GM23338 (cell line): ENCODE data around the gene MEI1. TPM values are rescaled to one million over a fixed set of nuclear protein-coding genes. Genes with fewer than 3 reads are reported as not detected.
A peak's percentile ranks its signal among the peaks of the same experiment; 100 is the strongest.

Experiments
- ATAC-seq: fragments of 200-7000 bp; cut with Tn5 transposase; 3 replicates; pipeline ENCODE4 v1.9.1; 2020
- DNase-seq: peaks from one replicate; pipeline ENCODE4 v3.0.0-alpha.2; 2015; ENCODE audit warnings: low spot score
- H2AFZ ChIP-seq: fragments of 200-600 bp; sonication (generic); 2 replicates; pipeline ENCODE4 v1.8.0; 2016; ENCODE audit warnings: antibody characterized with exemption, mild to moderate bottlenecking, moderate library complexity
- H3F3A ChIP-seq: fragments of 200-600 bp; sonication (generic); replicated peaks from 2 replicates; pipeline ENCODE4 v1.8.0; 2017; ENCODE audit warnings: antibody characterized with exemption, mixed run types, low read depth
- H3K27ac ChIP-seq: fragments of 200-600 bp; sonication (generic); 2 replicates; pipeline ENCODE4 v1.6.1; 2016; ENCODE audit warnings: low read depth
- H3K27me3 ChIP-seq: fragments of 200-600 bp; sonication (generic); 2 replicates; pipeline ENCODE4 v1.8.0; 2016; ENCODE audit warnings: mild to moderate bottlenecking, mixed run types, moderate library complexity; ENCODE audit not compliant: insufficient read depth
- H3K36me3 ChIP-seq: fragments of 200-600 bp; sonication (generic); 2 replicates; pipeline ENCODE4 v1.8.0; 2016; ENCODE audit warnings: mild to moderate bottlenecking; ENCODE audit not compliant: insufficient read depth
- H3K4me1 ChIP-seq: fragments of 200-600 bp; sonication (generic); 2 replicates; pipeline ENCODE4 v1.8.0; 2016; ENCODE audit warnings: mild to moderate bottlenecking, moderate library complexity; ENCODE audit not compliant: insufficient read depth
- H3K4me2 ChIP-seq: fragments of 200-600 bp; sonication (generic); 2 replicates; pipeline ENCODE4 v1.7.1; 2017; ENCODE audit warnings: mixed run types
- H3K4me3 ChIP-seq: fragments of 200-600 bp; sonication (generic); 2 replicates; pipeline ENCODE4 v1.6.1; 2016; ENCODE audit warnings: mixed run types
- H3K79me2 ChIP-seq: fragments of 200-600 bp; sonication (generic); replicated peaks from 2 replicates; pipeline ENCODE4 v1.8.0; 2017; ENCODE audit warnings: mild to moderate bottlenecking; ENCODE audit not compliant: insufficient read depth
- H3K9me2 ChIP-seq: fragments of 200-600 bp; sonication (generic); 2 replicates; pipeline ENCODE4 v1.8.0; 2017; ENCODE audit not compliant: insufficient read depth
- H4K20me1 ChIP-seq: fragments of 200-600 bp; sonication (generic); replicated peaks from 2 replicates; pipeline ENCODE4 v1.8.0; 2017; ENCODE audit warnings: mild to moderate bottlenecking; ENCODE audit not compliant: insufficient read depth
- H3K27ac Mint-ChIP-seq: 2 replicates; pipeline ENCODE4 v1.8.0; 2020; ENCODE audit warnings: inconsistent platforms, mild to moderate bottlenecking, moderate library complexity, mixed read lengths
- H3K27me3 Mint-ChIP-seq: 3 replicates; pipeline ENCODE4 v1.8.0; 2022; ENCODE audit warnings: low read depth, mild to moderate bottlenecking, moderate library complexity, mixed read lengths, inconsistent platforms; ENCODE audit not compliant: insufficient read depth, poor library complexity
- H3K36me3 Mint-ChIP-seq: 3 replicates; pipeline ENCODE4 v1.8.0; 2021; ENCODE audit warnings: low read depth, mild to moderate bottlenecking, inconsistent platforms, moderate library complexity, mixed read lengths
- H3K4me1 Mint-ChIP-seq: 3 replicates; pipeline ENCODE4 v1.8.0; 2020; ENCODE audit warnings: mild to moderate bottlenecking, inconsistent platforms, mixed read lengths
- H3K4me3 Mint-ChIP-seq: 3 replicates; pipeline ENCODE4 v1.8.0; 2021; ENCODE audit warnings: moderate library complexity, mild to moderate bottlenecking, inconsistent platforms, mixed read lengths
- H3K9me3 Mint-ChIP-seq: 3 replicates; pipeline ENCODE4 v1.8.0; 2020; ENCODE audit warnings: moderate library complexity, mild to moderate bottlenecking, inconsistent platforms, mixed read lengths
- CREB1 ChIP-seq: fragments of 250-450 bp; sonication (Bioruptor Pico); IDR thresholded peaks from 2 replicates; pipeline ENCODE4 v1.5.0; 2020; ENCODE audit warnings: low read depth, mild to moderate bottlenecking, moderate library complexity
- EZH2 ChIP-seq: fragments of 200-600 bp; sonication (generic); IDR thresholded peaks from one replicate; pipeline ENCODE4 v1.8.0; 2017; ENCODE audit warnings: antibody characterized with exemption, mild to moderate bottlenecking, low read depth; ENCODE audit not compliant: unreplicated experiment
- EZH2phosphoT487 ChIP-seq: fragments of 200-600 bp; sonication (generic); IDR thresholded peaks from one replicate; pipeline ENCODE4 v1.8.1; 2018; ENCODE audit warnings: antibody characterized with exemption; ENCODE audit not compliant: unreplicated experiment
- JUNB ChIP-seq: IDR thresholded peaks from one replicate; pipeline ENCODE4 v1.6.1; 2016; ENCODE audit warnings: antibody characterized with exemption; ENCODE audit not compliant: unreplicated experiment
- NANOG ChIP-seq: IDR thresholded peaks from 2 replicates; pipeline ENCODE4 v1.6.1; 2016; ENCODE audit warnings: antibody characterized with exemption, borderline replicate concordance
- POLR2AphosphoS5 ChIP-seq: IDR thresholded peaks from 2 replicates; pipeline ENCODE4 v1.6.1; 2016; ENCODE audit warnings: antibody characterized with exemption, low read depth
- STAT1 ChIP-seq: IDR thresholded peaks from one replicate; pipeline ENCODE4 v1.6.1; 2016; ENCODE audit warnings: antibody characterized with exemption; ENCODE audit not compliant: unreplicated experiment
- ZNF114 ChIP-seq: fragments of 250-450 bp; sonication (Bioruptor Pico); IDR thresholded peaks from 2 replicates; pipeline ENCODE4 v1.5.0; 2020; ENCODE audit warnings: mild to moderate bottlenecking, moderate library complexity
- ZNF331 ChIP-seq: fragments of 250-450 bp; sonication (Bioruptor Pico); IDR thresholded peaks from 2 replicates; pipeline ENCODE4 v1.5.0; 2020; ENCODE audit warnings: low read depth, mild to moderate bottlenecking, moderate library complexity
- polyA plus RNA-seq: library from polyadenylated mRNA; unstranded; fragments of >200 nt; fragmentation: Nextera tagmentation; extraction: Ambion mirVana; gene quantifications from 2 replicates; pipeline ENCODE4 v1.2.1, GENCODE V29; 2016
- total RNA-seq: library from RNA; depleted of rRNA; stranded (reverse); fragments of >200 nt; shearing (Covaris generic); gene quantifications from 2 replicates; pipeline ENCODE4 v1.2.3, GENCODE V29; 2014
- TF ChIP-seq, protein P1 (sequence below), 2 experiments: fragments of 200-600 bp in 1 of 2; sonication (generic) in 1 of 2; conservative IDR thresholded peaks; 2 replicates each; pipeline versions ENCODE4 v1.5.1 to v1.6.1; 2016 to 2017; ENCODE audit warnings: antibody characterized with exemption in 2 of 2, low read depth in 2 of 2, mild to moderate bottlenecking in 2 of 2, moderate library complexity in 1 of 2
- TF ChIP-seq, protein P2 (sequence below): IDR thresholded peaks from 2 replicates; pipeline ENCODE4 v1.6.1; 2016; ENCODE audit warnings: antibody characterized with exemption
- TF ChIP-seq, protein P3 (sequence below): IDR thresholded peaks from one replicate; pipeline ENCODE4 v1.6.1; 2018; ENCODE audit warnings: antibody characterized with exemption; ENCODE audit not compliant: unreplicated experiment

MEI1 gene
- total and polyA plus RNA-seq, 2 experiments from 2014 or later, result 0.28 to 0.87 TPM

DNA sequence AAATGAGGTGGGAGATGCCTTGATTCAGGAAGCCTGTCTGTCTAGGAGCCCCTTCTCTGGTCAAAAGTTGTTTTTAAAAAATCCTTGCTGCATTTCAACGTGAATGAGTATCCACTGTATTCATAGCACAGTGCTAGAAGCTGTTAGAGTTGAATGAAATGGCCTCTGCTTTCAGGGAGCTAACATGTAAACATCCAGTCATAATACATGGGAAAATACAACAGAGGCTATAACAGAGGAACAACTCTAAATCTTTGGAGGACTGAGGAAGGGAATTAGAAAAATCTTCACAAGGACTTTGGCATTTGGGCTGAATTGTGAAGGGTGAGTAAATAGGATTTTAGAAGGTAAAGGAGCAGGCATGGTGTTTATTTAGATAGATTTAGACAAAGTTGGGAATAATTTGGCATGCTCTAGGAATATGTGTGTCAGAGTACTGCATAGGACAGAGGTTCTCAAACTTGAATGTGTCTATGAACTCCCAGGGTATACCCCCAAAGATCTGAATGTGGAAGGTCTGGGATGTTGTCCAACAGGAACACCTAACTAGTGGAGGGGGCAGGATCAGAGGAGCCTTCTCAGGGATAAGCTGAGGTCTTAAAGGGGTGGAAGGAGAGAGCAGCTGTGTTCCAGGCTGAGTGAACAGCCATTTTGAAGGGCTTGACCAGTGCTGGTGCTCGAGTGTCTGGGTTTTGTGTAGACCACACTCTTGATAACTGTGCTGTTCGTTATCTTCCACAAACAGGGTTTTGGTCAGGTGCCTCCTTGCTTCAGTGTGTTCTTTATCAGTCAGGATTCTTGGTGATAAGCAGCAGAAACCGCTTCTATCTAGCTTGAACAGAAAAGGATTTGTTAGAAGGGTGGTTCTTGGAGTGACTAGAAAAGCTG, 146.3 kb downstream of the MEI1 start (continued):
- TF ChIP-seq, protein P1, sequence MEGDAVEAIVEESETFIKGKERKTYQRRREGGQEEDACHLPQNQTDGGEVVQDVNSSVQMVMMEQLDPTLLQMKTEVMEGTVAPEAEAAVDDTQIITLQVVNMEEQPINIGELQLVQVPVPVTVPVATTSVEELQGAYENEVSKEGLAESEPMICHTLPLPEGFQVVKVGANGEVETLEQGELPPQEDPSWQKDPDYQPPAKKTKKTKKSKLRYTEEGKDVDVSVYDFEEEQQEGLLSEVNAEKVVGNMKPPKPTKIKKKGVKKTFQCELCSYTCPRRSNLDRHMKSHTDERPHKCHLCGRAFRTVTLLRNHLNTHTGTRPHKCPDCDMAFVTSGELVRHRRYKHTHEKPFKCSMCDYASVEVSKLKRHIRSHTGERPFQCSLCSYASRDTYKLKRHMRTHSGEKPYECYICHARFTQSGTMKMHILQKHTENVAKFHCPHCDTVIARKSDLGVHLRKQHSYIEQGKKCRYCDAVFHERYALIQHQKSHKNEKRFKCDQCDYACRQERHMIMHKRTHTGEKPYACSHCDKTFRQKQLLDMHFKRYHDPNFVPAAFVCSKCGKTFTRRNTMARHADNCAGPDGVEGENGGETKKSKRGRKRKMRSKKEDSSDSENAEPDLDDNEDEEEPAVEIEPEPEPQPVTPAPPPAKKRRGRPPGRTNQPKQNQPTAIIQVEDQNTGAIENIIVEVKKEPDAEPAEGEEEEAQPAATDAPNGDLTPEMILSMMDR (conservative IDR thresholded peaks at IDR 0.05; ENCODE audit: low read depth in 2 of 2), result no peak
- no peak for TF ChIP-seq STAT1
- TF ChIP-seq ZNF114 (CRISPR knock-in tag), result no peak

DNA sequence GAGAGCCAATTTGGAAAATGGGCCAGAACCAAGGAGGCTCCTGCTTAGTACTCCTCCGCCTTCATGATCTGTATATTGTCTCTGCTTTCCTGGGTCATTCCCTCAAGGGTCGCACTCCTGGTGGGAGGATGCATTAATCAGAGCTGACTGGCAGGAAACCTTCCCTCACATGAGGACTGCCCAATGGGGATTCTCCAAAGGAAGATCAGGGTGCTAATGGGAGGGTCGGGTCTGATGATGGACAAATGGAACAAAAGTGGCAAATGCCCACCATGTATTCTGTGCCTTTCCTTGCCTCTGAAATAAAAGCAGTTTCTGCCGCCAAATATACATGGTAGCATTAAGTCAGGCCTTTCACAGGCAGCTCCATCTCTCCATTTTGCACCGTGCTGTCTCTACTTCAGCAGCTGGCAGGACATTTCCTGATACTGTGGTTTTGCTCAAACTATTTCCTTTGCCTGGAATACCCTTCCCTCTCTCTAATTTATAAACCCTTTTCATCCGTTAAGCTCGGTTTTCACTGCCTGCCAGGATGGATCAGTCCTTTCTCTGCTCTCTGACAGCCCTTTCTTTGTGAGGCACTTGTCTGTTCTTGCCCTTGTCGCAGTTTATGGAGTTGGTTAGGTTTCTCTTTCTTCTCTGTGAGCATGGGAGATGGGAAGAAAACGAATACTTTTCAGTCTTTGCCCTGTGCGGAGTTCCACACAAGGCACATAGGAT, 147.1 kb downstream of the MEI1 start:
- Mint-ChIP-seq H3K9me3 (no peaks in the 10 kb centered on the region), H3K4me3 (no peak overlapping the region), H3K27ac (peak overlapping the region; percentile 38; the same call in 1 of the 2 replicates), H3K4me1 (peaks cover 39% of the 10 kb centered on the region), H3K27me3 (peaks cover 12% of the 10 kb centered on the region), H3K36me3 (peaks cover 19% of the 10 kb centered on the region; the same call in 2 of the 3 replicates)
- Histone ChIP-seq H3K4me2 (peak overlapping the region; percentile 66), H3K36me3 (peaks cover 8% of the 10 kb centered on the region; the same call in 1 of the 2 replicates), H3K27ac (peak overlapping the region; percentile 77), H3K9me2 (no peaks in the 10 kb centered on the region), H4K20me1 (peaks cover 68% of the 10 kb centered on the region), H3F3A (peaks cover 17% of the 10 kb centered on the region), H2AFZ (no peak overlapping the region), H3K4me3 (0 out of 2 replicates have a peak overlapping the region, but pooled peaks have one; percentile 15), H3K79me2 (peaks cover 100% of the 10 kb centered on the region), H3K4me1 (peaks cover 56% of the 10 kb centered on the region), H3K27me3 (no peaks in the 10 kb centered on the region)
- TF ChIP-seq STAT1, result no peak
- TF ChIP-seq, protein P2, sequence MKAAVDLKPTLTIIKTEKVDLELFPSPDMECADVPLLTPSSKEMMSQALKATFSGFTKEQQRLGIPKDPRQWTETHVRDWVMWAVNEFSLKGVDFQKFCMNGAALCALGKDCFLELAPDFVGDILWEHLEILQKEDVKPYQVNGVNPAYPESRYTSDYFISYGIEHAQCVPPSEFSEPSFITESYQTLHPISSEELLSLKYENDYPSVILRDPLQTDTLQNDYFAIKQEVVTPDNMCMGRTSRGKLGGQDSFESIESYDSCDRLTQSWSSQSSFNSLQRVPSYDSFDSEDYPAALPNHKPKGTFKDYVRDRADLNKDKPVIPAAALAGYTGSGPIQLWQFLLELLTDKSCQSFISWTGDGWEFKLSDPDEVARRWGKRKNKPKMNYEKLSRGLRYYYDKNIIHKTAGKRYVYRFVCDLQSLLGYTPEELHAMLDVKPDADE, result no peak
- TF ChIP-seq, protein P3, sequence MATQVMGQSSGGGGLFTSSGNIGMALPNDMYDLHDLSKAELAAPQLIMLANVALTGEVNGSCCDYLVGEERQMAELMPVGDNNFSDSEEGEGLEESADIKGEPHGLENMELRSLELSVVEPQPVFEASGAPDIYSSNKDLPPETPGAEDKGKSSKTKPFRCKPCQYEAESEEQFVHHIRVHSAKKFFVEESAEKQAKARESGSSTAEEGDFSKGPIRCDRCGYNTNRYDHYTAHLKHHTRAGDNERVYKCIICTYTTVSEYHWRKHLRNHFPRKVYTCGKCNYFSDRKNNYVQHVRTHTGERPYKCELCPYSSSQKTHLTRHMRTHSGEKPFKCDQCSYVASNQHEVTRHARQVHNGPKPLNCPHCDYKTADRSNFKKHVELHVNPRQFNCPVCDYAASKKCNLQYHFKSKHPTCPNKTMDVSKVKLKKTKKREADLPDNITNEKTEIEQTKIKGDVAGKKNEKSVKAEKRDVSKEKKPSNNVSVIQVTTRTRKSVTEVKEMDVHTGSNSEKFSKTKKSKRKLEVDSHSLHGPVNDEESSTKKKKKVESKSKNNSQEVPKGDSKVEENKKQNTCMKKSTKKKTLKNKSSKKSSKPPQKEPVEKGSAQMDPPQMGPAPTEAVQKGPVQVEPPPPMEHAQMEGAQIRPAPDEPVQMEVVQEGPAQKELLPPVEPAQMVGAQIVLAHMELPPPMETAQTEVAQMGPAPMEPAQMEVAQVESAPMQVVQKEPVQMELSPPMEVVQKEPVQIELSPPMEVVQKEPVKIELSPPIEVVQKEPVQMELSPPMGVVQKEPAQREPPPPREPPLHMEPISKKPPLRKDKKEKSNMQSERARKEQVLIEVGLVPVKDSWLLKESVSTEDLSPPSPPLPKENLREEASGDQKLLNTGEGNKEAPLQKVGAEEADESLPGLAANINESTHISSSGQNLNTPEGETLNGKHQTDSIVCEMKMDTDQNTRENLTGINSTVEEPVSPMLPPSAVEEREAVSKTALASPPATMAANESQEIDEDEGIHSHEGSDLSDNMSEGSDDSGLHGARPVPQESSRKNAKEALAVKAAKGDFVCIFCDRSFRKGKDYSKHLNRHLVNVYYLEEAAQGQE, result no peak
- TF ChIP-seq, protein P1 (conservative IDR thresholded peaks at IDR 0.05; ENCODE audit: low read depth in 2 of 2), result no peak
- TF ChIP-seq EZH2phosphoT487, result no peak
- no peak for TF ChIP-seq NANOG
- no peak for TF ChIP-seq EZH2
- TF ChIP-seq POLR2AphosphoS5, result no peak
- TF ChIP-seq ZNF114 (CRISPR knock-in tag), result no peak
- TF ChIP-seq CREB1 (CRISPR knock-in tag), result no peak
- TF ChIP-seq JUNB, result no peak
- no peak for TF ChIP-seq ZNF331 (CRISPR knock-in tag)
- DNase-seq, result peak; percentile 36
- ATAC-seq, result peak; percentile 73
